Measurements from ENCODE around the gene THEMIS.

Gene THEMIS

GRCh38 chr6:127749095-127749494 is 151.8 kb downstream of the THEMIS start:
- CTCF ChIA-PET, result interaction anchor here (0.6 to 0.7 kb wide), 3 partner anchors 87 to 1993 kb away, joined by 3 to 5 read pairs (median 4); no protein-coding TSS in a partner anchor
- POLR2A ChIA-PET, result no interaction called here

GRCh38 chr6:127748290-127748689 is 152.6 kb downstream of the THEMIS start:
- ChIA-PET POLR2A (no interaction called here), CTCF (no interaction called here)
- H3K4me3 ChIP-seq (ENCODE audit: low read depth, low read length), result no peak overlapping the region
- H3K4me1 ChIP-seq (ENCODE audit: control insufficient read depth, insufficient read depth, low read length), result no peaks in the 10 kb centered on the region
- no peaks in the 10 kb centered on the region for H3K9me3 ChIP-seq (ENCODE audit: control insufficient read depth, insufficient read depth, low read depth, low read length)
- H3K36me3 ChIP-seq (ENCODE audit: control insufficient read depth in 2 of 2, insufficient read depth in 1 of 2, low read length in 2 of 2), result no peaks in the 10 kb centered on the region
- no peak overlapping the region for H3K27ac ChIP-seq (ENCODE audit: extremely low read depth, low read depth, low read length)
- TF ChIP-seq ZBTB6 (tag by site-specific recombination; IDR thresholded peaks at IDR 0.05), result no peak
- no peak for TF ChIP-seq ZNF2 (tag by site-specific recombination; IDR thresholded peaks at IDR 0.05)
- TF ChIP-seq ZBTB10 (tag by site-specific recombination; IDR thresholded peaks at IDR 0.05), result no peak
- TF ChIP-seq ZNF19 (tag by site-specific recombination; IDR thresholded peaks at IDR 0.05; ENCODE audit: low read depth), result no peak
- no peak for TF ChIP-seq ZNF148 (tag by site-specific recombination; IDR thresholded peaks at IDR 0.05; ENCODE audit: borderline replicate concordance)
- TF ChIP-seq, protein P1, sequence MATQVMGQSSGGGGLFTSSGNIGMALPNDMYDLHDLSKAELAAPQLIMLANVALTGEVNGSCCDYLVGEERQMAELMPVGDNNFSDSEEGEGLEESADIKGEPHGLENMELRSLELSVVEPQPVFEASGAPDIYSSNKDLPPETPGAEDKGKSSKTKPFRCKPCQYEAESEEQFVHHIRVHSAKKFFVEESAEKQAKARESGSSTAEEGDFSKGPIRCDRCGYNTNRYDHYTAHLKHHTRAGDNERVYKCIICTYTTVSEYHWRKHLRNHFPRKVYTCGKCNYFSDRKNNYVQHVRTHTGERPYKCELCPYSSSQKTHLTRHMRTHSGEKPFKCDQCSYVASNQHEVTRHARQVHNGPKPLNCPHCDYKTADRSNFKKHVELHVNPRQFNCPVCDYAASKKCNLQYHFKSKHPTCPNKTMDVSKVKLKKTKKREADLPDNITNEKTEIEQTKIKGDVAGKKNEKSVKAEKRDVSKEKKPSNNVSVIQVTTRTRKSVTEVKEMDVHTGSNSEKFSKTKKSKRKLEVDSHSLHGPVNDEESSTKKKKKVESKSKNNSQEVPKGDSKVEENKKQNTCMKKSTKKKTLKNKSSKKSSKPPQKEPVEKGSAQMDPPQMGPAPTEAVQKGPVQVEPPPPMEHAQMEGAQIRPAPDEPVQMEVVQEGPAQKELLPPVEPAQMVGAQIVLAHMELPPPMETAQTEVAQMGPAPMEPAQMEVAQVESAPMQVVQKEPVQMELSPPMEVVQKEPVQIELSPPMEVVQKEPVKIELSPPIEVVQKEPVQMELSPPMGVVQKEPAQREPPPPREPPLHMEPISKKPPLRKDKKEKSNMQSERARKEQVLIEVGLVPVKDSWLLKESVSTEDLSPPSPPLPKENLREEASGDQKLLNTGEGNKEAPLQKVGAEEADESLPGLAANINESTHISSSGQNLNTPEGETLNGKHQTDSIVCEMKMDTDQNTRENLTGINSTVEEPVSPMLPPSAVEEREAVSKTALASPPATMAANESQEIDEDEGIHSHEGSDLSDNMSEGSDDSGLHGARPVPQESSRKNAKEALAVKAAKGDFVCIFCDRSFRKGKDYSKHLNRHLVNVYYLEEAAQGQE (tag by site-specific recombination; IDR thresholded peaks at IDR 0.05), result no peak
- no peak for TF ChIP-seq FEZF1 (tag by site-specific recombination; IDR thresholded peaks at IDR 0.05)
- TF ChIP-seq ZBTB7A (tag by site-specific recombination; IDR thresholded peaks at IDR 0.05; ENCODE audit: low read depth), result no peak

More at GRCh38 chr6:127749095-127749494, 151.8 kb downstream of the THEMIS start:
- H3K27ac ChIP-seq (ENCODE audit: extremely low read depth, low read depth, low read length), result no peak overlapping the region
- no peaks in the 10 kb centered on the region for H3K9me3 ChIP-seq (ENCODE audit: control insufficient read depth, insufficient read depth, low read depth, low read length)
- no peaks in the 10 kb centered on the region for H3K36me3 ChIP-seq (ENCODE audit: control insufficient read depth in 2 of 2, insufficient read depth in 1 of 2, low read length in 2 of 2)
- TF ChIP-seq ZNF792 (tag by site-specific recombination; IDR thresholded peaks at IDR 0.05) (no peak), BCL11B (tag by site-specific recombination; IDR thresholded peaks at IDR 0.05; ENCODE audit: low read depth) (no peak), ZNF610 (tag by site-specific recombination; IDR thresholded peaks at IDR 0.05; ENCODE audit: borderline replicate concordance) (no peak), ZNF449 (tag by site-specific recombination; IDR thresholded peaks at IDR 0.05) (no peak), ZNF837 (tag by site-specific recombination; IDR thresholded peaks at IDR 0.05) (no peak), KLF9 (tag by site-specific recombination; IDR thresholded peaks at IDR 0.05; ENCODE audit: low read depth) (no peak), ZNF311 (tag by site-specific recombination; IDR thresholded peaks at IDR 0.05; ENCODE audit: borderline replicate concordance) (no peak), GLIS1 (tag by site-specific recombination; IDR thresholded peaks at IDR 0.05) (no peak), HOXA7 (CRISPR knock-in tag; IDR thresholded peaks at IDR 0.05; ENCODE audit: borderline replicate concordance) (no peak), HOXC10 (CRISPR knock-in tag; IDR thresholded peaks at IDR 0.05) (no peak), ZNF202 (tag by site-specific recombination; IDR thresholded peaks at IDR 0.05; ENCODE audit: borderline replicate concordance) (no peak), ZNF221 (tag by site-specific recombination; IDR thresholded peaks at IDR 0.05; ENCODE audit: borderline replicate concordance) (no peak), REPIN1 (tag by site-specific recombination; IDR thresholded peaks at IDR 0.05; ENCODE audit: low read depth) (no peak), ZNF621 (tag by site-specific recombination; IDR thresholded peaks at IDR 0.05) (no peak), ZNF223 (tag by site-specific recombination; IDR thresholded peaks at IDR 0.05) (no peak), ZNF830 (tag by site-specific recombination; IDR thresholded peaks at IDR 0.05; ENCODE audit: low read depth) (no peak), SP3 (tag by site-specific recombination; IDR thresholded peaks at IDR 0.05) (no peak), SETDB1 (IDR thresholded peaks at IDR 0.05; ENCODE audit: insufficient read length, low read length) (no peak), ZNF26 (tag by site-specific recombination; IDR thresholded peaks at IDR 0.05) (no peak)
- TF ChIP-seq, protein P2, sequence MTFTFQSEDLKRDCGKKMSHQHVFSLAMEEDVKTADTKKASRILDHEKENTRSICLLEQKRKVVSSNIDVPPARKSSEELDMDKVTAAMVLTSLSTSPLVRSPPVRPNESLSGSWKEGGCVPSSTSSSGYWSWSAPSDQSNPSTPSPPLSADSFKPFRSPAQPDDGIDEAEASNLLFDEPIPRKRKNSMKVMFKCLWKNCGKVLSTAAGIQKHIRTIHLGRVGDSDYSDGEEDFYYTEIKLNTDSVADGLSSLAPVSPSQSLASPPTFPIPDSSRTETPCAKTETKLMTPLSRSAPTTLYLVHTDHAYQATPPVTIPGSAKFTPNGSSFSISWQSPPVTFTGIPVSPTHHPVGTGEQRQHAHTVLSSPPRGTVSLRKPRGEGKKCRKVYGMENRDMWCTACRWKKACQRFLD (tag by site-specific recombination; IDR thresholded peaks at IDR 0.05), result no peak
- no peaks in the 10 kb centered on the region for H3K4me1 ChIP-seq (ENCODE audit: control insufficient read depth, insufficient read depth, low read length)
- H3K4me3 ChIP-seq (ENCODE audit: low read depth, low read length), result no peak overlapping the region
